Camera-type eye (tissue), 1 donor: ENCODE results near the gene PVRIG. TPM values are rescaled to one million over a fixed set of nuclear protein-coding genes. Genes with fewer than 3 reads are reported as not detected.

Source experiments
- total RNA-seq: library from RNA; depleted of rRNA; stranded (reverse); fragments of >200 nt; gene quantifications from one replicate; pipeline ENCODE4 v1.2.3, GENCODE V29; 2014

Gene PVRIG
- 0.33 TPM for total RNA-seq

GRCh38 chr7:100219801-100220585 is at the start of gene PVRIG:
Gene PVRIG (plus strand): TSS chr7:100219949. CDS start chr7:100219971, 22 bp downstream.

GRCh38 chr7:100177045-100178001 is 42.4 kb upstream of the PVRIG start, which contains the start of the genes GPC2 and STAG3:
Gene GPC2 (minus strand): TSS chr7:100177381. CDS start chr7:100177199, 182 bp downstream.
Gene STAG3 (plus strand): TSS chr7:100177918. CDS start chr7:100180557, 2,639 bp downstream.

Other genes starting within 250 kb of the PVRIG start
- 15.0 TPM for gene AZGP1, start 243.9 kb upstream of the PVRIG start, total RNA-seq
- gene ZKSCAN1, start 204.4 kb upstream of the PVRIG start, total RNA-seq = 77.0 TPM
- 19.7 TPM for gene ZSCAN21, start 170.2 kb upstream of the PVRIG start, total RNA-seq
- 61.1 TPM for gene ZNF3, start 138.2 kb upstream of the PVRIG start, total RNA-seq
- gene COPS6, start 131.0 kb upstream of the PVRIG start, total RNA-seq = 53.1 TPM
- 84.2 TPM for gene MCM7, start 118.6 kb upstream of the PVRIG start, total RNA-seq
- gene AP4M1, start 118.3 kb upstream of the PVRIG start, total RNA-seq = 31.1 TPM
- gene TAF6, start 100.6 kb upstream of the PVRIG start, total RNA-seq = 70.6 TPM
- gene CNPY4, start 100.3 kb upstream of the PVRIG start, total RNA-seq = 36.2 TPM
- 3.1 TPM for gene MBLAC1, start 93.0 kb upstream of the PVRIG start, total RNA-seq
- gene LAMTOR4, start 71.0 kb upstream of the PVRIG start, total RNA-seq = 77.6 TPM
- 13.5 TPM for gene TRAPPC14, start 61.2 kb upstream of the PVRIG start, total RNA-seq
- gene GAL3ST4, start 51.3 kb upstream of the PVRIG start, total RNA-seq = 5.1 TPM
- gene GPC2, start 42.6 kb upstream of the PVRIG start, total RNA-seq = 28.8 TPM
- gene STAG3, start 42.0 kb upstream of the PVRIG start, total RNA-seq = 0.55 TPM
- not detected for gene SPDYE3, start 87.8 kb downstream of the PVRIG start, total RNA-seq
- 33.3 TPM for gene PILRB, start 138.2 kb downstream of the PVRIG start, total RNA-seq
- gene PILRA, start 153.5 kb downstream of the PVRIG start, total RNA-seq = 1.8 TPM
- 2.9 TPM for gene ZCWPW1, start 208.8 kb downstream of the PVRIG start, total RNA-seq
- 27.2 TPM for gene MEPCE, start 209.9 kb downstream of the PVRIG start, total RNA-seq
- gene PPP1R35, start 216.5 kb downstream of the PVRIG start, total RNA-seq = 13.9 TPM
- not detected for gene SPACDR, start 244.3 kb downstream of the PVRIG start, total RNA-seq